ENCODE data around the gene RAB11A. TPM values are rescaled to one million over a fixed set of nuclear protein-coding genes. Genes with fewer than 3 reads are reported as not detected.

The RAB11A gene
- total RNA-seq, 1 donor from 2014 or later, result 214 TPM

DNA sequence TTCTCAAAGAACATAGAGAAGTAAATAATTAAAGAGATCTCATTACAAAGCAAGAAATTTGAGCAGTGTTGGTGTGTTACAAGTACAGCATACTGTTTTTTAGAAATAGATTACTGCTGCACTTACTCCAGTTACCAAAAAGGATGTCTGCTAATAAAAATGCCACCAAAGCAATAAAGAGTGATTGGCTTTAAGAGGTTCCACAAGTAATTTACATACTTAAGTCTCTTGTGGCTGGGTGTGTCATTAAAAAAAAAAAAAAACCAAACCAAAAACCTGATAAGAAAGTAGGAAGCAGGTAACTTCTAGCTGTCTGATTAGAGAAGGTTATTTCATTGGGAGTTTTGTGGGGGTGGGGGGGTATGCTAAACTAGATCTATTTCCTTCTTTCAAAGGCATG, 15.2 kb downstream of the RAB11A start:
- no peak for DNase-seq (ENCODE audit: low read depth, low spot score)
- peaks cover 5% of the 10 kb centered on the region for H3K4me1 Mint-ChIP-seq
- H3K36me3 Mint-ChIP-seq (ENCODE audit: low read depth), result peaks cover 7% of the 10 kb centered on the region
- TF ChIP-seq, protein P1, sequence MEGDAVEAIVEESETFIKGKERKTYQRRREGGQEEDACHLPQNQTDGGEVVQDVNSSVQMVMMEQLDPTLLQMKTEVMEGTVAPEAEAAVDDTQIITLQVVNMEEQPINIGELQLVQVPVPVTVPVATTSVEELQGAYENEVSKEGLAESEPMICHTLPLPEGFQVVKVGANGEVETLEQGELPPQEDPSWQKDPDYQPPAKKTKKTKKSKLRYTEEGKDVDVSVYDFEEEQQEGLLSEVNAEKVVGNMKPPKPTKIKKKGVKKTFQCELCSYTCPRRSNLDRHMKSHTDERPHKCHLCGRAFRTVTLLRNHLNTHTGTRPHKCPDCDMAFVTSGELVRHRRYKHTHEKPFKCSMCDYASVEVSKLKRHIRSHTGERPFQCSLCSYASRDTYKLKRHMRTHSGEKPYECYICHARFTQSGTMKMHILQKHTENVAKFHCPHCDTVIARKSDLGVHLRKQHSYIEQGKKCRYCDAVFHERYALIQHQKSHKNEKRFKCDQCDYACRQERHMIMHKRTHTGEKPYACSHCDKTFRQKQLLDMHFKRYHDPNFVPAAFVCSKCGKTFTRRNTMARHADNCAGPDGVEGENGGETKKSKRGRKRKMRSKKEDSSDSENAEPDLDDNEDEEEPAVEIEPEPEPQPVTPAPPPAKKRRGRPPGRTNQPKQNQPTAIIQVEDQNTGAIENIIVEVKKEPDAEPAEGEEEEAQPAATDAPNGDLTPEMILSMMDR (conservative IDR thresholded peaks at IDR 0.05), result no peak
- no peaks in the 10 kb centered on the region for H3K27me3 Mint-ChIP-seq (ENCODE audit: low read depth)
- no peak overlapping the region for H3K4me3 Mint-ChIP-seq
- H3K27ac Mint-ChIP-seq (ENCODE audit: unreplicated experiment), result no peak overlapping the region
- no peaks in the 10 kb centered on the region for H3K9me3 Mint-ChIP-seq

DNA sequence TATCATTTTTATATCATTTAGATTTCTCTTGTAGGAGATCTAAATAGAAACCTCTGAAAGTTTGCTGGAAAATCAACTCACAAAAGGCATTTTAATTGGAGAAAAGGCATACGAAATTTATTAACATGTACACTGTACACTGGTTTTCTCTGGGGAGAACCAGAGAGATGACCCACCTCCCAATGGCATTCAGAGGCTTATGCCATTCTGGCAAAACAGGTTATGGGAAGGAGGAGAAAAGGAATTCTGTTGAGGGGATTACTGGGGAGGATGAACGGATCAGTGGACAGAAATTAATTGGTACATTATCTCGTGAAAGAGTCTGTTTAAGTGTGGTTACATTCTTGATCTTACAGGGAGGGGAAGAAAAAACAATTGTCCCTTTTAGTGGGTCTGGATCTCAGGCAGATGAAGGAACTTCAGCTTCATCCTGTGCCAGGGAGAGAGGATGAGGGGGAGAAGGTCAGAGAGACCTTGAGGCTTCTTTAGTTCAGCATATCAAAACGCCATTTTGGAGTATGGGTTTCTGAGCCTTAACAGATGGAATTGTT, 16.5 kb downstream of the RAB11A start:
- TF ChIP-seq, protein P1 (conservative IDR thresholded peaks at IDR 0.05), result no peak
- Mint-ChIP-seq H3K9me3 (no peaks in the 10 kb centered on the region), H3K36me3 (ENCODE audit: low read depth) (peaks cover 8% of the 10 kb centered on the region), H3K27me3 (ENCODE audit: low read depth) (no peaks in the 10 kb centered on the region), H3K27ac (ENCODE audit: unreplicated experiment) (no peak overlapping the region), H3K4me1 (peaks cover 5% of the 10 kb centered on the region), H3K4me3 (no peak overlapping the region)
- DNase-seq (ENCODE audit: low read depth, low spot score), result no peak

DNA sequence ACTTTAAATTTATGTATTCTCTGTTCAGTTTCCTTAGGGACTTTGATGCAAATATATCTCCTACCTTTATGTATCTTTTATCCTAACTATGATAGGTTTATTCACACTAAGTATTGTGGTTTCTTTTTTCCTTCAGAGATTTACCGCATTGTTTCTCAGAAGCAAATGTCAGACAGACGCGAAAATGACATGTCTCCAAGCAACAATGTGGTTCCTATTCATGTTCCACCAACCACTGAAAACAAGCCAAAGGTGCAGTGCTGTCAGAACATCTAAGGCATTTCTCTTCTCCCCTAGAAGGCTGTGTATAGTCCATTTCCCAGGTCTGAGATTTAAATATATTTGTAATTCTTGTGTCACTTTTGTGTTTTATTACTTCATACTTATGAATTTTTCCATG, 18.3 kb downstream of the RAB11A start:
- peaks cover 8% of the 10 kb centered on the region for H3K36me3 Mint-ChIP-seq (ENCODE audit: low read depth)
- H3K27ac Mint-ChIP-seq (ENCODE audit: unreplicated experiment), result no peak overlapping the region
- TF ChIP-seq, protein P1 (conservative IDR thresholded peaks at IDR 0.05), result no peak
- DNase-seq (ENCODE audit: low read depth, low spot score), result no peak
- no peaks in the 10 kb centered on the region for H3K9me3 Mint-ChIP-seq
- H3K4me1 Mint-ChIP-seq, result peaks cover 5% of the 10 kb centered on the region
- no peak overlapping the region for H3K4me3 Mint-ChIP-seq
- no peaks in the 10 kb centered on the region for H3K27me3 Mint-ChIP-seq (ENCODE audit: low read depth)

DNA sequence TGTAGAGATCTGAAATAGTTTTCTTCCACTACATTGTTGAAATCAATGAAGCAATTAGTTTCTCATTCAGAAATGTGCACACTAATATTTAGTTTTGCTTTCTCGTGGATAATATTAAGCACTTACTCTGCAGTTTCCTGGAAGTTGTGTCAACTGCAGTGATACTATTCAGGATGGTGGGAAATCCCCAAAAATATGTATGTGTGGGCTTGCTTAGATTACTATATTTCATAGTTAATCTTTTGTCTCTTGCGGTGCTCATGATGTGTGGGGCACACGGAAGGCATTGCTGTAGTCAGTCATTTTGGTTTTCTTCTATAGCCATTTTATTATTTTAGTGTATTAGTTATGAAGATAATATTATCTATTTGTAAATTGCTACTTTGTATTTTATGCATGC, 19.7 kb downstream of the RAB11A start:
- Mint-ChIP-seq H3K27me3 (ENCODE audit: low read depth) (no peaks in the 10 kb centered on the region), H3K9me3 (no peaks in the 10 kb centered on the region), H3K36me3 (ENCODE audit: low read depth) (peaks cover 8% of the 10 kb centered on the region), H3K27ac (ENCODE audit: unreplicated experiment) (no peak overlapping the region), H3K4me1 (peaks cover 5% of the 10 kb centered on the region), H3K4me3 (no peak overlapping the region)
- TF ChIP-seq, protein P1 (conservative IDR thresholded peaks at IDR 0.05), result no peak
- DNase-seq (ENCODE audit: low read depth, low spot score), result no peak

DNA sequence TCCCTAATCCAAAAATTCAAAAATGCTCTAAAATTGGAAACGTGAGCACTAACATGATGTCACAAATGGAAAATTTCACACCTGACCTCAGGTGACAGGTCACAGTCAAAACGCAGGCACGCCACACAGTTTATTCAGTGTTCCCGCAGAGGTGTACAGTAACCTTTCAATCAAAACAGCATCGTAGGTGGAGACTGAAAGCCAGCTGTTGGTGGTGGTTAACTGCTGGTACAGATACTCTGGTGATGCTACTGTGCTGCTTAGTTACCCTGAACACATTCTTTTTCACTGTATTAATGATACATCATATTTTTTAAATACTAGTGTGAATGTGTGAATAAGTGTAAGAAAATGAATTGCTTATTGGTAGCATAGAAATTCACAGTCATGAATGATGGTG, 23.8 kb downstream of the RAB11A start:
- Mint-ChIP-seq H3K4me1 (no peaks in the 10 kb centered on the region), H3K36me3 (ENCODE audit: low read depth) (peaks cover 3% of the 10 kb centered on the region), H3K27me3 (ENCODE audit: low read depth) (no peaks in the 10 kb centered on the region), H3K27ac (ENCODE audit: unreplicated experiment) (no peak overlapping the region), H3K9me3 (no peaks in the 10 kb centered on the region), H3K4me3 (no peak overlapping the region)
- DNase-seq (ENCODE audit: low read depth, low spot score), result no peak
- TF ChIP-seq, protein P1 (conservative IDR thresholded peaks at IDR 0.05), result no peak
